OCI-LY1 (cell line): ENCODE data around the gene CAVIN1.

ENCODE experiments used
- CTCF ChIP-seq: fragments of 200-600 bp; sonication (generic), shearing (Covaris generic); IDR thresholded peaks from 2 replicates; pipeline ENCODE4 v1.5.1; 2017; ENCODE audit warnings: mild to moderate bottlenecking, antibody characterized with exemption, low read length, moderate library complexity, mixed read lengths
- EZH2 ChIP-seq: fragments of 200-600 bp; sonication (generic), shearing (Covaris generic); IDR thresholded peaks from 2 replicates; pipeline ENCODE4 v1.8.0; 2017; ENCODE audit warnings: borderline replicate concordance, mixed run types, mild to moderate bottlenecking, antibody characterized with exemption, low read length, moderate library complexity, mixed read lengths

DNA sequence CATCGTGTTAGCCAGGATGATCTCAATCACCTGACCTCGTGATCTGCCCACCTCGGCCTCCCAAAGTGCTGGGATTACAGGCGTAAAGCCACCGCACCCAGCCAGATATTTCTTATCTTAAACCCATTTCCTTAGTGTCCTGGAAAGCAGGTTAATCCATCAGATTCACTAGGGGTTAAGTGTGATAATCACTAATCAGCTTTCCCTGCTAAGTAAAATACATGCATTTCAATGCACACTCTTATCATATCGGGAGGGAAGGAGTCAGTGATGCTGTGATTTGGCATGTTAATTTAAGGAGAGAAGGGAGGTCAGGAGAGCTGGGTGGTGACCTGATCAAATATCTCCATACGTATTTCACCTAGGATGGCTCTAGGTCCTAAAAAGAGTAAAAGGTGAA is 63.9 kb downstream of the CAVIN1 start:
- TF ChIP-seq CTCF (no peak), EZH2 (no peak)
